ENCODE measurements around the gene DLG2.

Gene DLG2

GRCh38 chr11:85040166-85040565 is 587.0 kb downstream of the DLG2 start:
- no peaks in the 10 kb centered on the region for H4K20me1 ChIP-seq (ENCODE audit: insufficient read depth, low read length)
- H3K36me3 ChIP-seq (replicated peaks; ENCODE audit: low read depth, low read length), result no peaks in the 10 kb centered on the region
- no peak overlapping the region for H3K9ac ChIP-seq (ENCODE audit: low read length)
- H3K4me3 ChIP-seq (ENCODE audit: low read length), result no peak overlapping the region
- no peak overlapping the region for H3K27ac ChIP-seq (ENCODE audit: low read length)
- H3K9me3 ChIP-seq (ENCODE audit: insufficient read depth, low read length), result no peaks in the 10 kb centered on the region
- H2AFZ ChIP-seq (ENCODE audit: low read depth, low read length), result no peak overlapping the region
- no peak overlapping the region for H3K4me2 ChIP-seq (ENCODE audit: low read length)
- no peaks in the 10 kb centered on the region for H3K27me3 ChIP-seq (ENCODE audit: low read depth, low read length)
- TF ChIP-seq EZH2phosphoT487 (IDR thresholded peaks at IDR 0.05; ENCODE audit: low read depth) (no peak), CTCF (IDR thresholded peaks at IDR 0.05; ENCODE audit: low read depth, low read length) (no peak)
- no peaks in the 10 kb centered on the region for H3K79me2 ChIP-seq (ENCODE audit: low read length)
- H3K4me1 ChIP-seq (ENCODE audit: low read length), result no peaks in the 10 kb centered on the region

GRCh38 chr11:85029964-85030363 is 597.2 kb downstream of the DLG2 start:
- no peak overlapping the region for H3K4me2 ChIP-seq (ENCODE audit: low read length)
- no peaks in the 10 kb centered on the region for H4K20me1 ChIP-seq (ENCODE audit: insufficient read depth, low read length)
- no peak overlapping the region for H3K4me3 ChIP-seq (ENCODE audit: low read length)
- H3K79me2 ChIP-seq (ENCODE audit: low read length), result no peaks in the 10 kb centered on the region
- no peaks in the 10 kb centered on the region for H3K36me3 ChIP-seq (replicated peaks; ENCODE audit: low read depth, low read length)
- no peaks in the 10 kb centered on the region for H3K4me1 ChIP-seq (ENCODE audit: low read length)
- H2AFZ ChIP-seq (ENCODE audit: low read depth, low read length), result no peak overlapping the region
- no peaks in the 10 kb centered on the region for H3K27me3 ChIP-seq (ENCODE audit: low read depth, low read length)
- no peak overlapping the region for H3K9ac ChIP-seq (ENCODE audit: low read length)
- no peak for TF ChIP-seq EZH2phosphoT487 (IDR thresholded peaks at IDR 0.05; ENCODE audit: low read depth)
- no peak for TF ChIP-seq CTCF (IDR thresholded peaks at IDR 0.05; ENCODE audit: low read depth, low read length)
- no peaks in the 10 kb centered on the region for H3K9me3 ChIP-seq (ENCODE audit: insufficient read depth, low read length)
- no peak overlapping the region for H3K27ac ChIP-seq (ENCODE audit: low read length)

GRCh38 chr11:85028329-85029101 is 598.6 kb downstream of the DLG2 start:
- Histone ChIP-seq H3K79me2 (ENCODE audit: low read length) (no peaks in the 10 kb centered on the region), H3K27ac (ENCODE audit: low read length) (no peak overlapping the region), H3K4me1 (ENCODE audit: low read length) (no peaks in the 10 kb centered on the region), H3K9me3 (ENCODE audit: insufficient read depth, low read length) (no peaks in the 10 kb centered on the region), H3K36me3 (replicated peaks; ENCODE audit: low read depth, low read length) (no peaks in the 10 kb centered on the region), H3K27me3 (ENCODE audit: low read depth, low read length) (no peaks in the 10 kb centered on the region), H2AFZ (ENCODE audit: low read depth, low read length) (no peak overlapping the region), H3K4me2 (ENCODE audit: low read length) (no peak overlapping the region), H3K4me3 (ENCODE audit: low read length) (no peak overlapping the region), H4K20me1 (ENCODE audit: insufficient read depth, low read length) (no peaks in the 10 kb centered on the region), H3K9ac (ENCODE audit: low read length) (no peak overlapping the region)
- TF ChIP-seq CTCF (IDR thresholded peaks at IDR 0.05; ENCODE audit: low read depth, low read length), result no peak
- TF ChIP-seq EZH2phosphoT487 (IDR thresholded peaks at IDR 0.05; ENCODE audit: low read depth), result no peak

GRCh38 chr11:85027346-85027745 is 599.8 kb downstream of the DLG2 start:
- no peak overlapping the region for H2AFZ ChIP-seq (ENCODE audit: low read depth, low read length)
- no peaks in the 10 kb centered on the region for H4K20me1 ChIP-seq (ENCODE audit: insufficient read depth, low read length)
- H3K4me3 ChIP-seq (ENCODE audit: low read length), result no peak overlapping the region
- no peak overlapping the region for H3K27ac ChIP-seq (ENCODE audit: low read length)
- H3K79me2 ChIP-seq (ENCODE audit: low read length), result no peaks in the 10 kb centered on the region
- TF ChIP-seq CTCF (IDR thresholded peaks at IDR 0.05; ENCODE audit: low read depth, low read length) (no peak), EZH2phosphoT487 (IDR thresholded peaks at IDR 0.05; ENCODE audit: low read depth) (no peak)
- H3K27me3 ChIP-seq (ENCODE audit: low read depth, low read length), result no peaks in the 10 kb centered on the region
- no peak overlapping the region for H3K9ac ChIP-seq (ENCODE audit: low read length)
- H3K36me3 ChIP-seq (replicated peaks; ENCODE audit: low read depth, low read length), result no peaks in the 10 kb centered on the region
- H3K4me1 ChIP-seq (ENCODE audit: low read length), result no peaks in the 10 kb centered on the region
- no peaks in the 10 kb centered on the region for H3K9me3 ChIP-seq (ENCODE audit: insufficient read depth, low read length)
- no peak overlapping the region for H3K4me2 ChIP-seq (ENCODE audit: low read length)
